Astrocyte (in vitro differentiated cells and primary cell): ENCODE data around the gene BTRC. TPM values are rescaled to one million over a fixed set of nuclear protein-coding genes. Genes with fewer than 3 reads are reported as not detected.

ENCODE experiments used
- DNase-seq: peaks from one replicate; pipeline ENCODE4 v3.0.0-alpha.2; 2010; ENCODE audit warnings: low read depth
- FAIRE-seq: peaks from 2 replicates; lab custom pipeline; 2011; peaks lifted over from hg19 to GRCh38; lab: Jason Lieb, UNC
- H2AFZ ChIP-seq: 2 replicates; pipeline ENCODE4 v1.6.0; 2012; ENCODE audit warnings: low read depth, low read length, inconsistent platforms
- H3K27ac ChIP-seq: 2 replicates; pipeline ENCODE4 v1.5.1; 2011; ENCODE audit warnings: low read depth, low read length, inconsistent platforms
- H3K27me3 ChIP-seq: 2 replicates; pipeline ENCODE4 v1.6.0; 2011; ENCODE audit warnings: low read length, inconsistent platforms; ENCODE audit not compliant: insufficient read depth
- H3K36me3 ChIP-seq: 2 replicates; pipeline ENCODE4 v1.5.1; 2011; ENCODE audit warnings: low read length, inconsistent platforms; ENCODE audit not compliant: insufficient read depth
- H3K4me1 ChIP-seq: 2 replicates; pipeline ENCODE4 v1.5.1; 2011; ENCODE audit warnings: low read length, inconsistent platforms; ENCODE audit not compliant: insufficient read depth
- H3K4me2 ChIP-seq: 2 replicates; pipeline ENCODE4 v1.6.0; 2012; ENCODE audit warnings: low read length, inconsistent platforms
- H3K4me3 ChIP-seq: 2 replicates; pipeline ENCODE4 v1.5.1; 2011; ENCODE audit warnings: low read depth, mild to moderate bottlenecking, low read length, inconsistent platforms; ENCODE audit not compliant: insufficient read depth
- H3K79me2 ChIP-seq: 2 replicates; pipeline ENCODE4 v1.6.0; 2012; ENCODE audit warnings: mild to moderate bottlenecking, low read length, inconsistent platforms; ENCODE audit not compliant: insufficient read depth
- H3K9ac ChIP-seq: 2 replicates; pipeline ENCODE4 v1.6.0; 2012; ENCODE audit warnings: mild to moderate bottlenecking, low read length, inconsistent platforms
- H3K9me3 ChIP-seq: 2 replicates; pipeline ENCODE4 v1.5.1; 2012; ENCODE audit warnings: low read depth, mild to moderate bottlenecking, low read length, inconsistent platforms; ENCODE audit not compliant: insufficient read depth
- H4K20me1 ChIP-seq: 2 replicates; pipeline ENCODE4 v1.6.0; 2012; ENCODE audit warnings: low read length, inconsistent platforms; ENCODE audit not compliant: insufficient read depth
- H3K27ac Mint-ChIP-seq: one replicate; pipeline ENCODE4 v1.8.0; 2021; ENCODE audit warnings: mild to moderate bottlenecking, mixed read lengths; ENCODE audit not compliant: unreplicated experiment
- H3K27me3 Mint-ChIP-seq: one replicate; pipeline ENCODE4 v1.8.0; 2021; ENCODE audit warnings: low read depth, mixed read lengths; ENCODE audit not compliant: unreplicated experiment
- H3K36me3 Mint-ChIP-seq: one replicate; pipeline ENCODE4 v1.8.0; 2021; ENCODE audit warnings: low read depth, mixed read lengths; ENCODE audit not compliant: unreplicated experiment
- H3K4me1 Mint-ChIP-seq: one replicate; pipeline ENCODE4 v1.8.0; 2021; ENCODE audit warnings: low read depth, mixed read lengths; ENCODE audit not compliant: unreplicated experiment
- H3K4me3 Mint-ChIP-seq: one replicate; pipeline ENCODE4 v1.8.0; 2021; ENCODE audit warnings: mild to moderate bottlenecking, moderate library complexity, mixed read lengths; ENCODE audit not compliant: unreplicated experiment
- H3K9me3 Mint-ChIP-seq: one replicate; pipeline ENCODE4 v1.8.0; 2021; ENCODE audit warnings: mild to moderate bottlenecking, mixed read lengths; ENCODE audit not compliant: unreplicated experiment
- EZH2 ChIP-seq: IDR thresholded peaks from 2 replicates; pipeline ENCODE4 v1.6.1; 2012; ENCODE audit warnings: mild to moderate bottlenecking, low read length, inconsistent platforms; ENCODE audit not compliant: insufficient read depth
- total RNA-seq: library from RNA; stranded (reverse); gene quantifications from 2 replicates; pipeline ENCODE4 v1.2.1, GENCODE V29; 2021
- TF ChIP-seq, protein P1 (sequence below): IDR thresholded peaks from 2 replicates; pipeline ENCODE4 v1.5.1; 2011; ENCODE audit warnings: low read depth, mild to moderate bottlenecking, inconsistent platforms, low read length, moderate library complexity; ENCODE audit not compliant: insufficient read depth

Gene BTRC
- total RNA-seq, 1 donor from 2014 or later, result 33.3 TPM

DNA sequence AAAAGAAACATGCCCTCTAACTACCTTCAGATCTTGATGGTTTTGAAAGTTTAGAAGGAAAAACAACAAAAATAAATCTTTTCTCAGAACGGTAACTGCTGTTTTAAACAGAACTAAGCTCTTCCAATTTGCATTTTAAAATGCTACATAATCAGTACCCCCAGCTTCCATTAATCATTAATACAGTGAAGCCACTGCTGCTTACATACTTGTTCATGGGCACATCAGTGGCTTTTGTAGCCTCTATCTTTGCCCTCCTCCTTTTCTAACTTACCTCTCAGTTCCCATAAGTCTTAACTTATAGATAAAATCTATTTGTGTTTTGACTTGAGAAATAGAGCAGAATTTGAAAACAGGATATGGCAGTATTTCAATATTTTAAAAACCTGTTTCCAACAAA is 125.0 kb downstream of the BTRC start:
- no peaks in the 10 kb centered on the region for H3K4me1 Mint-ChIP-seq
- no peak overlapping the region for H3K9ac ChIP-seq
- no peak for FAIRE-seq

DNA sequence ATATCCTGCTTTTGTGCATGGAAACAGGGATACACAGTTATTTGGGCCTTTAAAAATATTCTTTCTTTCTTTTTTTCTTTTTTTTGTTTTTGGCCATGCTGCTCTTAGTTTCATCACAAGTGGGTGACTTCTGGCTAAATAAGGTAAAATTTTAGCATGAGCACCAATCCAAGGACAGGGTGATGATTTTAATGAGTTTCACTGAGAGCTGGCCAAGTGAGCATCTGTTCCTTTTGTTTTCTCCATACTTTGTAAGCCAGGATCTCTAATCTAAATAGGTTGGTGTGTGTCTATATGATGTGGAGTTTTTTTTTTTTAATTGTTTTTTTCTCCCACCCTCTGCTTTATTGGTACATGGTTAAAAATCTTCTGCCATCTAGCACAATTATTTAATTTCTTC is 127.3 kb downstream of the BTRC start:
- H3K9ac ChIP-seq, result no peak overlapping the region
- TF ChIP-seq, protein P1, sequence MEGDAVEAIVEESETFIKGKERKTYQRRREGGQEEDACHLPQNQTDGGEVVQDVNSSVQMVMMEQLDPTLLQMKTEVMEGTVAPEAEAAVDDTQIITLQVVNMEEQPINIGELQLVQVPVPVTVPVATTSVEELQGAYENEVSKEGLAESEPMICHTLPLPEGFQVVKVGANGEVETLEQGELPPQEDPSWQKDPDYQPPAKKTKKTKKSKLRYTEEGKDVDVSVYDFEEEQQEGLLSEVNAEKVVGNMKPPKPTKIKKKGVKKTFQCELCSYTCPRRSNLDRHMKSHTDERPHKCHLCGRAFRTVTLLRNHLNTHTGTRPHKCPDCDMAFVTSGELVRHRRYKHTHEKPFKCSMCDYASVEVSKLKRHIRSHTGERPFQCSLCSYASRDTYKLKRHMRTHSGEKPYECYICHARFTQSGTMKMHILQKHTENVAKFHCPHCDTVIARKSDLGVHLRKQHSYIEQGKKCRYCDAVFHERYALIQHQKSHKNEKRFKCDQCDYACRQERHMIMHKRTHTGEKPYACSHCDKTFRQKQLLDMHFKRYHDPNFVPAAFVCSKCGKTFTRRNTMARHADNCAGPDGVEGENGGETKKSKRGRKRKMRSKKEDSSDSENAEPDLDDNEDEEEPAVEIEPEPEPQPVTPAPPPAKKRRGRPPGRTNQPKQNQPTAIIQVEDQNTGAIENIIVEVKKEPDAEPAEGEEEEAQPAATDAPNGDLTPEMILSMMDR, result no peak
- TF ChIP-seq EZH2, result no peak
- Mint-ChIP-seq H3K27ac (no peak overlapping the region), H3K27me3 (no peaks in the 10 kb centered on the region), H3K36me3 (peaks cover 3% of the 10 kb centered on the region), H3K4me1 (no peaks in the 10 kb centered on the region), H3K9me3 (no peaks in the 10 kb centered on the region), H3K4me3 (no peak overlapping the region)
- DNase-seq (no peak), FAIRE-seq (no peak)
- H2AFZ ChIP-seq, result no peak overlapping the region
- no peaks in the 10 kb centered on the region for H3K36me3 ChIP-seq
- no peaks in the 10 kb centered on the region for H3K79me2 ChIP-seq
- peaks cover 8% of the 10 kb centered on the region for H4K20me1 ChIP-seq
- no peaks in the 10 kb centered on the region for H3K9me3 ChIP-seq
- no peak overlapping the region for H3K4me3 ChIP-seq
- H3K27ac ChIP-seq, result no peak overlapping the region
- H3K27me3 ChIP-seq, result peaks cover 11% of the 10 kb centered on the region
- H3K4me1 ChIP-seq, result no peaks in the 10 kb centered on the region
- H3K4me2 ChIP-seq, result no peak overlapping the region

More for the DNA sequence above, 125.0 kb downstream of the BTRC start:
- H3K79me2 ChIP-seq, result no peaks in the 10 kb centered on the region
- peaks cover 3% of the 10 kb centered on the region for H3K36me3 Mint-ChIP-seq
- H3K4me2 ChIP-seq, result no peak overlapping the region
- H3K9me3 Mint-ChIP-seq, result no peaks in the 10 kb centered on the region
- no peak overlapping the region for H3K4me3 Mint-ChIP-seq
- no peak overlapping the region for H3K27ac ChIP-seq
- H3K9me3 ChIP-seq, result no peaks in the 10 kb centered on the region
- H3K27me3 ChIP-seq, result no peaks in the 10 kb centered on the region
- DNase-seq, result no peak
- H4K20me1 ChIP-seq, result no peaks in the 10 kb centered on the region
- H2AFZ ChIP-seq, result no peak overlapping the region
- H3K27me3 Mint-ChIP-seq, result no peaks in the 10 kb centered on the region
- TF ChIP-seq, protein P1, result no peak
- no peak for TF ChIP-seq EZH2
- no peak overlapping the region for H3K27ac Mint-ChIP-seq
- no peaks in the 10 kb centered on the region for H3K36me3 ChIP-seq
- no peak overlapping the region for H3K4me3 ChIP-seq
- no peaks in the 10 kb centered on the region for H3K4me1 ChIP-seq

GRCh38 chr10:101482568-101482967 is 128.6 kb downstream of the BTRC start:
- H3K27me3 ChIP-seq, result peaks cover 15% of the 10 kb centered on the region
- Mint-ChIP-seq H3K4me3 (no peak overlapping the region), H3K36me3 (peaks cover 3% of the 10 kb centered on the region), H3K4me1 (no peaks in the 10 kb centered on the region), H3K27me3 (no peaks in the 10 kb centered on the region), H3K27ac (no peak overlapping the region), H3K9me3 (no peaks in the 10 kb centered on the region)
- H3K36me3 ChIP-seq, result no peaks in the 10 kb centered on the region
- H3K9ac ChIP-seq, result no peak overlapping the region
- no peak overlapping the region for H2AFZ ChIP-seq
- FAIRE-seq (no peak), DNase-seq (no peak)
- H3K4me2 ChIP-seq, result no peak overlapping the region
- no peaks in the 10 kb centered on the region for H3K9me3 ChIP-seq
- H3K27ac ChIP-seq, result no peak overlapping the region
- peaks cover 18% of the 10 kb centered on the region for H4K20me1 ChIP-seq
- no peaks in the 10 kb centered on the region for H3K4me1 ChIP-seq
- H3K4me3 ChIP-seq, result no peak overlapping the region
- TF ChIP-seq, protein P1, result no peak
- TF ChIP-seq EZH2, result no peak
- H3K79me2 ChIP-seq, result peaks cover 3% of the 10 kb centered on the region
